OCI-LY7 (cell line): Measurements from ENCODE around the gene TFB1M. TPM values are rescaled to one million over a fixed set of nuclear protein-coding genes. Genes with fewer than 3 reads are reported as not detected.
A peak's percentile ranks its signal among the peaks of the same experiment; 100 is the strongest.
"Not testable (repeated sequence)": the region's sequence is repeated elsewhere in the genome, so short reads cannot be mapped to it uniquely, and the experiment has no call there.

ENCODE experiments used
- BruUV-seq: library from RNA; stranded (reverse); fragments of 400-500 nt; replicated peaks from 2 replicates; lab custom pipeline; 2021; lab: Mats Ljungman, UMichigan
- CTCF ChIA-PET: fragments of 300-600 bp; sonication (Branson Sonifier 250); formaldehyde crosslinking; loops from one replicate; lab custom pipeline; 2022; ENCODE audit warnings: antibody characterized with exemption; ENCODE audit not compliant: unreplicated experiment; lab: Charles Lee
- POLR2A ChIA-PET: fragments of 300-600 bp; sonication (Branson Sonifier 250); formaldehyde crosslinking; loops from one replicate; lab custom pipeline; 2022; ENCODE audit warnings: antibody characterized with exemption; lab: Charles Lee
- DNase-seq: peaks from one replicate; pipeline ENCODE4 v3.0.0-alpha.2; 2015; ENCODE audit warnings: low spot score
- H2AFZ ChIP-seq: fragments of 200-600 bp; sonication (generic), shearing (Covaris generic); 2 replicates; pipeline ENCODE4 v1.6.1; 2014; ENCODE audit warnings: mild to moderate bottlenecking, antibody characterized with exemption, low read length, moderate library complexity
- H3K27ac ChIP-seq: fragments of 200-600 bp; sonication (generic); 2 replicates; pipeline ENCODE4 v1.5.1; 2014; ENCODE audit warnings: mixed run types, low read depth, mild to moderate bottlenecking, moderate library complexity, low read length, inconsistent platforms; ENCODE audit not compliant: poor library complexity, severe bottlenecking
- H3K36me3 ChIP-seq: fragments of 200-600 bp; sonication (generic); 2 replicates; pipeline ENCODE4 v1.6.1; 2014; ENCODE audit warnings: mild to moderate bottlenecking, antibody characterized with exemption, low read length, moderate library complexity, mixed read lengths; ENCODE audit not compliant: insufficient read depth
- H3K4me1 ChIP-seq: fragments of 200-600 bp; sonication (generic); 2 replicates; pipeline ENCODE4 v1.5.1; 2014; ENCODE audit warnings: mild to moderate bottlenecking, low read length; ENCODE audit not compliant: insufficient read depth, poor library complexity, severe bottlenecking
- H3K4me2 ChIP-seq: fragments of 200-600 bp; sonication (generic); 2 replicates; pipeline ENCODE4 v1.6.1; 2014; ENCODE audit warnings: mild to moderate bottlenecking, low read length
- H3K4me3 ChIP-seq: fragments of 200-600 bp; sonication (generic); 2 replicates; pipeline ENCODE4 v1.5.1; 2014; ENCODE audit warnings: mild to moderate bottlenecking, low read depth, low read length; ENCODE audit not compliant: poor library complexity, severe bottlenecking
- H3K79me2 ChIP-seq: fragments of 200-600 bp; sonication (generic); 2 replicates; pipeline ENCODE4 v1.6.1; 2016; ENCODE audit warnings: low read depth, mild to moderate bottlenecking, low read length, moderate library complexity, mixed read lengths; ENCODE audit not compliant: insufficient read depth
- H3K9me2 ChIP-seq: fragments of 200-600 bp; sonication (generic); 2 replicates; pipeline ENCODE4 v1.6.1; 2016; ENCODE audit warnings: mild to moderate bottlenecking, low read length, mixed read lengths; ENCODE audit not compliant: insufficient read depth
- H3K9me3 ChIP-seq: fragments of 200-600 bp; sonication (generic); 2 replicates; pipeline ENCODE4 v1.6.1; 2014; ENCODE audit warnings: mild to moderate bottlenecking, mixed run types, low read length, mixed read lengths
- H4K20me1 ChIP-seq: fragments of 200-600 bp; sonication (generic); 2 replicates; pipeline ENCODE4 v1.6.1; 2014; ENCODE audit warnings: mild to moderate bottlenecking, antibody characterized with exemption, low read length, moderate library complexity, mixed read lengths; ENCODE audit not compliant: insufficient read depth
- CTCF ChIP-seq: fragments of 200-600 bp; sonication (generic); conservative IDR thresholded peaks from 2 replicates; pipeline ENCODE4 v1.5.1; 2014; ENCODE audit warnings: mild to moderate bottlenecking, antibody characterized with exemption, low read length, moderate library complexity, mixed read lengths
- EZH2phosphoT487 ChIP-seq: fragments of 200-600 bp; sonication (generic); IDR thresholded peaks from 2 replicates; pipeline ENCODE4 v1.6.1; 2018; ENCODE audit warnings: low read depth, borderline replicate concordance, mild to moderate bottlenecking, mixed run types, antibody characterized with exemption, low read length, moderate library complexity, mixed read lengths
- intact Hi-C: fragments of 100-400 bp; cut with micrococcal nuclease; formaldehyde crosslinking; loops from one replicate; pipeline ENCODE4 v1.10.0; 2022; ENCODE audit not compliant: unreplicated experiment
- total RNA-seq, 2 experiments: library from RNA; depleted of rRNA in 1 of 2; stranded (reverse); fragments of >200 nt in 1 of 2; shearing (Covaris generic) in 1 of 2; gene quantifications; 2 replicates each; pipeline ENCODE4 v1.2.3, GENCODE V29; 2014 to 2022

Gene TFB1M
- total RNA-seq, 2 experiments from 2014 or later = 34.8 to 62.8 TPM

- H4K20me1 ChIP-seq, CTCF ChIA-PET, H3K9me3 ChIP-seq, H3K27ac ChIP-seq, H3K4me3 ChIP-seq, H3K4me1 ChIP-seq, intact Hi-C loops, H3K79me2 ChIP-seq, H2AFZ ChIP-seq, BruUV-seq, H3K9me2 ChIP-seq, H3K4me2 ChIP-seq: not testable (repeated sequence)
- peak; percentile 83 for TF ChIP-seq CTCF
- peaks cover 82% of the 10 kb centered on the region for H3K36me3 ChIP-seq
- POLR2A ChIA-PET = interaction anchor here (0.5 to 1.9 kb wide), 2 partner anchors 13 to 712 kb away, joined by 4 to 6 read pairs; no protein-coding TSS in a partner anchor
- DNase-seq = peak; percentile 45
These were observed 46.0 kb downstream of the TFB1M start for GRCh38 chr6:155268088-155268867.

DNA sequence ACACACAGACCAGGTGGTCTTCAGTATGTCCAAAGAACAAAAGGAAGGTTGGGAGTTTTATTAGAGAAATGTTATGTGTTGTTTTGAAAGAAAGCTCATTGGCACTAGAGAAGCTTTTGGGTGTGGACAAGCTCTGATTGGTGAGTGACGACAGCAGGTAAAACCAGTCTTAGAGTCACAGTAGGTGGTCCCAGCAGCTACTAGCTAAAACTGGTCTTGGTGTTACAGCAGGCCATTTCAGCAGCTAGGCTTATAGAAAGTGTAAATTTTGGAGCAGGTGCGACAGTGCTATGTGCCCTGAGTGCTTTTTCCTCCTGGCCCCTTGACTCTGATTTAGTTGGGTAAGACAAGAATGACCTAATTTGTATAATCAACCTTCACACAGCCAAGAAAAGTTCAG lies 46.9 kb downstream of the TFB1M start:
- no peak overlapping the region for H3K4me3 ChIP-seq

DNA sequence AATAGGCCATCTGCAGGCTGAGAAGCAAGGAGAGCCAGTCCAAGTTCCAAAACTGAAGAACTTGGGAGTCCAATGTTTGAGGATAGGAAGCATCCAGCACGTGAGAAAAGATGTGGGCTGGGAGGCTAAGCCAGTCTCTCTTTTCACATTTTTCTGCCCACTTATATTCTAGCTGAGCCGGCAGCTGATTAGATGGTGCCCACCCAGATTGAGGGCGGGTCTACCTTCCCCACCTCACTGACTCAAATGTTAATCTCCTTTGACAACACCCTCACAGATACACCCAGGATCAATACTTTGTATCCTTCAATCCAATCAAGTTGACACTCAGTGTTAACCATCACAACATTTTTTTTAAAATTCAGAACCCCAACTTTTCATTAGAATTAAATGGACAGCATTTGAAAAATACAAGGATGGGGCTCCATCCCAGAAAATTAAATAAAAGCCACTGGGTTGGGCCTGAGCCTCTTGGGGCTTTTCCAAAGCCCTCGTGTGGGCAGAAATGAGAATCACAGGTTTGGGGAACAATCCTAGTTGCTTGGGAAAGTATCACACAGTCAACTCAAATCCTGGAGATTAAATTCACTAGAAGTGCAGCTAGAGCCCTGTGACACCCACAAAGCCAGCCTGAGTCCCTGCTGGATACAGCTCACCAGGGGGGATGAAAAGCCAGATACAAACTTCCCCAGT lies 48.3 kb downstream of the TFB1M start:
- Histone ChIP-seq H3K9me3 (no peaks in the 10 kb centered on the region), H4K20me1 (0 out of 2 replicates have a peak, but pooled peaks cover 5% of the 10 kb centered on the region), H3K4me3 (no peak overlapping the region), H3K4me1 (peaks cover 7% of the 10 kb centered on the region), H3K36me3 (peaks cover 69% of the 10 kb centered on the region), H3K79me2 (no peaks in the 10 kb centered on the region), H3K4me2 (no peak overlapping the region), H3K27ac (no peak overlapping the region), H2AFZ (no peak overlapping the region), H3K9me2 (no peaks in the 10 kb centered on the region)
- no TSS peak for BruUV-seq
- TF ChIP-seq EZH2phosphoT487 (no peak), CTCF (no peak)
- no peak for DNase-seq
- intact Hi-C loops = no loop called here
- ChIA-PET POLR2A (no interaction called here), CTCF (no interaction called here)

More for the DNA sequence above, 46.9 kb downstream of the TFB1M start:
- Histone ChIP-seq H3K79me2 (no peaks in the 10 kb centered on the region), H3K9me3 (no peaks in the 10 kb centered on the region), H2AFZ (no peak overlapping the region), H3K36me3 (peaks cover 74% of the 10 kb centered on the region), H3K27ac (no peak overlapping the region), H3K4me2 (no peak overlapping the region), H3K9me2 (no peaks in the 10 kb centered on the region), H3K4me1 (peaks cover 2% of the 10 kb centered on the region), H4K20me1 (0 out of 2 replicates have a peak, but pooled peaks cover 5% of the 10 kb centered on the region)
- TF ChIP-seq EZH2phosphoT487 = no peak
- no peak for DNase-seq
- no TSS peak for BruUV-seq
- CTCF ChIA-PET = no interaction called here
- intact Hi-C loops = no loop called here
- POLR2A ChIA-PET = interaction anchor here (0.5 to 0.7 kb wide), 3 partner anchors 32 to 711 kb away, joined by 3 to 7 read pairs (median 4); no protein-coding TSS in a partner anchor
